HCT116 (cell line): ENCODE data around the gene PABPC3.

Experiments
- CTCF ChIP-seq, 3 experiments: fragments of 200-600 bp in 1 of 3; sonication (generic) in 1 of 3; IDR thresholded peaks in 2 of 3; conservative IDR thresholded peaks in 1 of 3; 2 replicates each; pipeline ENCODE4 v1.5.1; 2012 to 2017; ENCODE audit warnings: low read depth in 2 of 3, low read length in 2 of 3, antibody characterized with exemption in 1 of 3, borderline replicate concordance in 1 of 3, control low read depth in 1 of 3, mild to moderate bottlenecking in 1 of 3, mixed read lengths in 1 of 3, mixed run types in 1 of 3, moderate library complexity in 1 of 3; ENCODE audit not compliant: insufficient read depth in 1 of 3
- SIN3A ChIP-seq: IDR thresholded peaks from 2 replicates; pipeline ENCODE4 v1.6.1; 2012; ENCODE audit warnings: low read depth
- ZNF274 ChIP-seq: fragments of 200-500 bp; sonication (Bioruptor generic); IDR thresholded peaks from 2 replicates; pipeline ENCODE4 v1.6.1; 2014; ENCODE audit warnings: mild to moderate bottlenecking, low read depth, low read length, inconsistent platforms

GRCh38 chr13:25069911-25070310 lies 26.0 kb upstream of the PABPC3 start:
- TF ChIP-seq CTCF (IDR thresholded peaks at IDR 0.05 in 2 of 3, conservative IDR thresholded peaks at IDR 0.05 in 1 of 3; ENCODE audit: borderline replicate concordance in 1 of 3, insufficient read depth in 1 of 3, low read depth in 2 of 3, low read length in 2 of 3): no peak
- no peak for TF ChIP-seq ZNF274
- no peak for TF ChIP-seq SIN3A
